Neural progenitor cell (in vitro differentiated cells): Measurements from ENCODE around the gene TEX51. TPM values are rescaled to one million over a fixed set of nuclear protein-coding genes. Genes with fewer than 3 reads are reported as not detected.

Experiments
- DNase-seq: peaks from one replicate; pipeline ENCODE4 v3.0.0-alpha.2; 2016; ENCODE audit warnings: low spot score
- H2AFZ ChIP-seq: fragments of 200-600 bp; sonication (generic); replicated peaks from 2 replicates; pipeline ENCODE4 v1.6.1; 2016; ENCODE audit warnings: antibody characterized with exemption
- H3F3A ChIP-seq: fragments of 200-600 bp; sonication (generic); 2 replicates; pipeline ENCODE4 v1.6.1; 2016; ENCODE audit warnings: antibody characterized with exemption, low read depth
- H3K27ac ChIP-seq: fragments of 200-600 bp; sonication (generic); 2 replicates; pipeline ENCODE4 v1.5.1; 2016; ENCODE audit warnings: mild to moderate bottlenecking
- H3K27me3 ChIP-seq: fragments of 200-600 bp; sonication (generic); 2 replicates; pipeline ENCODE4 v1.6.1; 2016; ENCODE audit warnings: mild to moderate bottlenecking, moderate library complexity
- H3K36me3 ChIP-seq: fragments of 200-600 bp; sonication (generic); 2 replicates; pipeline ENCODE4 v1.5.1; 2016
- H3K4me1 ChIP-seq: fragments of 200-600 bp; sonication (generic); 2 replicates; pipeline ENCODE4 v1.6.1; 2016; ENCODE audit warnings: mixed run types
- H3K4me2 ChIP-seq: fragments of 200-600 bp; sonication (generic); 2 replicates; pipeline ENCODE4 v1.6.1; 2016
- H3K4me3 ChIP-seq: fragments of 200-600 bp; sonication (generic); 2 replicates; pipeline ENCODE4 v1.5.1; 2016
- H3K79me2 ChIP-seq: fragments of 200-600 bp; sonication (generic); 2 replicates; pipeline ENCODE4 v1.6.1; 2016; ENCODE audit warnings: low read depth
- H3K9ac ChIP-seq: fragments of 200-600 bp; sonication (generic); 2 replicates; pipeline ENCODE4 v1.6.1; 2016
- H3K9me3 ChIP-seq: fragments of 200-600 bp; sonication (generic); 2 replicates; pipeline ENCODE4 v1.5.1; 2016; ENCODE audit warnings: low read depth
- H4K20me1 ChIP-seq: fragments of 200-600 bp; sonication (generic); 2 replicates; pipeline ENCODE4 v1.6.1; 2016; ENCODE audit warnings: low read depth
- H3K27ac Mint-ChIP-seq: 3 replicates; pipeline ENCODE4 v1.8.0; 2021; ENCODE audit warnings: mixed read lengths
- H3K27me3 Mint-ChIP-seq: 2 replicates; pipeline ENCODE4 v1.8.0; 2022; ENCODE audit warnings: low read depth, mild to moderate bottlenecking, inconsistent platforms, moderate library complexity, mixed read lengths; ENCODE audit not compliant: insufficient read depth
- H3K36me3 Mint-ChIP-seq: 3 replicates; pipeline ENCODE4 v1.8.0; 2021; ENCODE audit warnings: mixed read lengths
- H3K4me1 Mint-ChIP-seq: 3 replicates; pipeline ENCODE4 v1.8.0; 2021; ENCODE audit warnings: mixed read lengths
- H3K4me3 Mint-ChIP-seq: 3 replicates; pipeline ENCODE4 v1.8.0; 2021; ENCODE audit warnings: mild to moderate bottlenecking, moderate library complexity, mixed read lengths
- H3K9me3 Mint-ChIP-seq: 3 replicates; pipeline ENCODE4 v1.8.0; 2020; ENCODE audit warnings: mixed read lengths
- EZH2 ChIP-seq: fragments of 200-600 bp; sonication (generic); IDR thresholded peaks from 2 replicates; pipeline ENCODE4 v1.6.1; 2017; ENCODE audit warnings: antibody characterized with exemption, mild to moderate bottlenecking, moderate library complexity
- EZH2phosphoT487 ChIP-seq: fragments of 200-600 bp; sonication (generic); IDR thresholded peaks from 2 replicates; pipeline ENCODE4 v1.6.1; 2017; ENCODE audit warnings: antibody characterized with exemption
- total RNA-seq: library from RNA; depleted of rRNA; stranded (reverse); fragments of >200 nt; gene quantifications from 2 replicates; pipeline ENCODE4 v1.2.3, GENCODE V29; 2015; ENCODE audit warnings: low replicate concordance
- TF ChIP-seq, protein P1 (sequence below): fragments of 200-600 bp; sonication (generic); IDR thresholded peaks from 2 replicates; pipeline ENCODE4 v1.5.1; 2017; ENCODE audit warnings: antibody characterized with exemption, mild to moderate bottlenecking

Gene TEX51
- total RNA-seq, 1 donor from 2014 or later = not detected

DNA sequence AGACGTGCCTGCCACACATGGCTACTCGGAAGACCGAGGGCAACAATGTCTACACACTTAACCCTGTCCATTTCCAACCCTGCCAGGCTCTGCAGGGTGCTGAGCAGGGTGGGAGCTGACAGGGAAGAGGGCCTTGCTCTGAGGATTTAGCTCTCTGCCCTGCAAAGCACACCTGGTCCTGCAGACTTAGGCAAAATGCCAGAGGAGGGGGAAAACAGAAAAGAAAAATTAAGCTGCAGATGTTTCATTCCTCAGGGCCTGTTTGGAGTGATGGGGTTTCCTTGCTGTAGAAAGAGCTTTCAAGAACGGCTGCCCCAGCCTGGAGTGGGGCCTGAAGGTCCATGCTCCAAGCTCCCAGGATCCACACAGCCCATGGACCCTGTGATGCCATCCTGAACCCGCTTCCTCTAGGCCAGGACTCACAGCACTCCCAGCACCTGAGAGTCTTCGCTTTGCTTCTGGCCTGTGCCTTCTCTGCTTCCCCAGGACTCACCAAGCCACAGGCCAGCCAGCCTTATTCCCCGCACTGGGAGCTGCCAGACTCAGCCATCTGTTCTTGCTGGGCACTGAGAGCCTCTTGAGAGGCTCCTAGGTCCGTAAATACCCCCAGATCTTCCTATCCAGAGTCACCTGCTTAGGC, 9.1 kb upstream of the TEX51 start:
- Mint-ChIP-seq H3K27me3 (peaks cover 7% of the 10 kb centered on the region), H3K4me1 (peaks cover 16% of the 10 kb centered on the region), H3K27ac (no peak overlapping the region), H3K36me3 (no peaks in the 10 kb centered on the region), H3K9me3 (no peaks in the 10 kb centered on the region), H3K4me3 (no peak overlapping the region)
- Histone ChIP-seq H3K79me2 (no peaks in the 10 kb centered on the region), H3K27ac (no peak overlapping the region), H3F3A (no peaks in the 10 kb centered on the region), H3K4me1 (no peaks in the 10 kb centered on the region), H3K4me2 (no peak overlapping the region), H3K9me3 (no peaks in the 10 kb centered on the region), H3K4me3 (no peak overlapping the region), H4K20me1 (no peaks in the 10 kb centered on the region), H3K36me3 (no peaks in the 10 kb centered on the region), H3K9ac (no peak overlapping the region), H2AFZ (no peak overlapping the region), H3K27me3 (peaks cover 8% of the 10 kb centered on the region)
- no peak for DNase-seq
- TF ChIP-seq, protein P1, sequence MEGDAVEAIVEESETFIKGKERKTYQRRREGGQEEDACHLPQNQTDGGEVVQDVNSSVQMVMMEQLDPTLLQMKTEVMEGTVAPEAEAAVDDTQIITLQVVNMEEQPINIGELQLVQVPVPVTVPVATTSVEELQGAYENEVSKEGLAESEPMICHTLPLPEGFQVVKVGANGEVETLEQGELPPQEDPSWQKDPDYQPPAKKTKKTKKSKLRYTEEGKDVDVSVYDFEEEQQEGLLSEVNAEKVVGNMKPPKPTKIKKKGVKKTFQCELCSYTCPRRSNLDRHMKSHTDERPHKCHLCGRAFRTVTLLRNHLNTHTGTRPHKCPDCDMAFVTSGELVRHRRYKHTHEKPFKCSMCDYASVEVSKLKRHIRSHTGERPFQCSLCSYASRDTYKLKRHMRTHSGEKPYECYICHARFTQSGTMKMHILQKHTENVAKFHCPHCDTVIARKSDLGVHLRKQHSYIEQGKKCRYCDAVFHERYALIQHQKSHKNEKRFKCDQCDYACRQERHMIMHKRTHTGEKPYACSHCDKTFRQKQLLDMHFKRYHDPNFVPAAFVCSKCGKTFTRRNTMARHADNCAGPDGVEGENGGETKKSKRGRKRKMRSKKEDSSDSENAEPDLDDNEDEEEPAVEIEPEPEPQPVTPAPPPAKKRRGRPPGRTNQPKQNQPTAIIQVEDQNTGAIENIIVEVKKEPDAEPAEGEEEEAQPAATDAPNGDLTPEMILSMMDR = no peak
- no peak for TF ChIP-seq EZH2phosphoT487
- TF ChIP-seq EZH2 = no peak

DNA sequence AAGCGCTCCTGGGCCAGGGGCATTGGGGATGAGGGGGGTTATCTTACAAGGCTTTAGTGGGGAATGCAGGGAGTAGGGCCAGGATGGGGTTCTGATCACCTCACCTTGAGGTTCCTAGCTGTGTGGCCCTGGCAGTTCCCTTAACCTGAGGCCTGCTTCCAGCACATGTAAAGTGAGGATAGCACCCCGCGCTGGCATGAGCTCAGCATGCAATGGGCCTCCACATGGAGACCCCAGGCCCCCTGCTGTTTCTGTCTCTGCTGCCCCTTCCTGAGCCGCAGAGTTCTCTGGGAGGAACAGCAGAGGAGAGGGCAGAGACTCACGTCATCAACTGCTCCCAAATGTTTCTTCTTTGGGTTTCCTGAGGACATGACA, 8.6 kb upstream of the TEX51 start:
- Mint-ChIP-seq H3K9me3 (no peaks in the 10 kb centered on the region), H3K27ac (no peak overlapping the region)
- H3K27ac ChIP-seq = no peak overlapping the region

GRCh38 chr2:126890551-126891450, 7.9 kb upstream of the TEX51 start:
- peaks cover 16% of the 10 kb centered on the region for H3K4me1 Mint-ChIP-seq
- H3K9me3 Mint-ChIP-seq = no peaks in the 10 kb centered on the region
- no peak for DNase-seq
- H3K4me3 ChIP-seq = no peak overlapping the region
- no peak overlapping the region for H3K9ac ChIP-seq
- peaks cover 8% of the 10 kb centered on the region for H3K27me3 ChIP-seq
- H3K27ac Mint-ChIP-seq = peak overlapping the region; percentile 14
- peak overlapping the region; percentile 46 for H3K4me3 Mint-ChIP-seq
- no peak overlapping the region for H3K27ac ChIP-seq
- no peaks in the 10 kb centered on the region for H3K79me2 ChIP-seq
- TF ChIP-seq, protein P1 = no peak
- no peak for TF ChIP-seq EZH2phosphoT487
- TF ChIP-seq EZH2 = no peak
- H3K36me3 ChIP-seq = no peaks in the 10 kb centered on the region
- no peaks in the 10 kb centered on the region for H3K9me3 ChIP-seq
- H3K4me1 ChIP-seq = no peaks in the 10 kb centered on the region
- no peak overlapping the region for H3K4me2 ChIP-seq
- no peaks in the 10 kb centered on the region for H4K20me1 ChIP-seq
- no peak overlapping the region for H2AFZ ChIP-seq
- H3K36me3 Mint-ChIP-seq = no peaks in the 10 kb centered on the region
- no peaks in the 10 kb centered on the region for H3F3A ChIP-seq
- H3K27me3 Mint-ChIP-seq = peaks cover 7% of the 10 kb centered on the region

More for the DNA sequence above, 8.6 kb upstream of the TEX51 start:
- Histone ChIP-seq H3K36me3 (no peaks in the 10 kb centered on the region), H3F3A (no peaks in the 10 kb centered on the region), H3K4me3 (no peak overlapping the region), H3K27me3 (peaks cover 8% of the 10 kb centered on the region), H3K4me1 (no peaks in the 10 kb centered on the region), H2AFZ (no peak overlapping the region), H3K79me2 (no peaks in the 10 kb centered on the region), H3K9me3 (no peaks in the 10 kb centered on the region), H3K4me2 (no peak overlapping the region), H4K20me1 (no peaks in the 10 kb centered on the region), H3K9ac (no peak overlapping the region)
- Mint-ChIP-seq H3K4me3 (no peak overlapping the region), H3K27me3 (peaks cover 7% of the 10 kb centered on the region), H3K4me1 (peaks cover 16% of the 10 kb centered on the region), H3K36me3 (no peaks in the 10 kb centered on the region)
- no peak for DNase-seq
- no peak for TF ChIP-seq EZH2phosphoT487
- TF ChIP-seq, protein P1 = no peak
- no peak for TF ChIP-seq EZH2
